Skin epidermis (tissue), 12 donors: ENCODE data around the gene MATK.
"Not testable (repeated sequence)": the region's sequence is repeated elsewhere in the genome, so short reads cannot be mapped to it uniquely, and the experiment has no call there.

Experiments used
- H3K27ac ChIP-seq, 21 experiments: fragments of 200-600 bp; sonication (generic) in 11 of 21; one replicate each; pipeline ENCODE4 v1.5.0; 2020; ENCODE audit warnings: mild to moderate bottlenecking in 3 of 21, inconsistent platforms in 2 of 21, moderate library complexity in 2 of 21
- H3K4me3 ChIP-seq, 7 experiments: fragments of 200-600 bp; sonication (generic) in 2 of 7; one replicate each; pipeline ENCODE4 v1.5.0; 2020; ENCODE audit warnings: inconsistent platforms in 2 of 7, mild to moderate bottlenecking in 2 of 7, moderate library complexity in 1 of 7

Gene MATK

GRCh38 chr19:3774621-3775373 is 11.4 kb downstream of the MATK start:
- Histone ChIP-seq H3K4me3 (no peak overlapping the region), H3K27ac (no peak overlapping the region)

GRCh38 chr19:3773814-3774515 is 12.2 kb downstream of the MATK start:
- H3K27ac ChIP-seq = no peak overlapping the region
- H3K4me3 ChIP-seq = no peak overlapping the region

GRCh38 chr19:3771906-3772455 is 14.2 kb downstream of the MATK start, which contains the start of gene RAX2:
Gene RAX2 (minus strand): TSS chr19:3772228. CDS start chr19:3771742, 486 bp downstream.
- Histone ChIP-seq H3K4me3 (no peak within 1 kb of the TSS), H3K27ac (no peak within 1 kb of the TSS)

- H3K4me3 ChIP-seq = no peak overlapping the region
- no peak overlapping the region for H3K27ac ChIP-seq
Observed at GRCh38 chr19:3771000-3771905, 14.9 kb downstream of the MATK start.

GRCh38 chr19:3770136-3770999 is 15.8 kb downstream of the MATK start:
- Histone ChIP-seq H3K27ac (no peak overlapping the region), H3K4me3 (no peak overlapping the region)

GRCh38 chr19:3769494-3769893 is 16.7 kb downstream of the MATK start:
- H3K4me3 ChIP-seq = no peak overlapping the region

GRCh38 chr19:3768748-3769099 is 17.5 kb downstream of the MATK start:
- H3K27ac ChIP-seq = no peak overlapping the region
- no peak overlapping the region for H3K4me3 ChIP-seq

More at GRCh38 chr19:3769494-3769893, 16.7 kb downstream of the MATK start:
- H3K27ac ChIP-seq = no peak overlapping the region

- H3K27ac ChIP-seq = no peak overlapping the region
- H3K4me3 ChIP-seq = no peak overlapping the region
Observed at GRCh38 chr19:3768015-3768747, 18.0 kb downstream of the MATK start.

GRCh38 chr19:3767050-3767449 is 19.1 kb downstream of the MATK start:
- Histone ChIP-seq H3K4me3 (no peak overlapping the region), H3K27ac (no peak overlapping the region)

GRCh38 chr19:3766520-3766919 is 19.7 kb downstream of the MATK start:
- no peak overlapping the region for H3K27ac ChIP-seq
- H3K4me3 ChIP-seq = no peak overlapping the region

GRCh38 chr19:3765757-3766156 is 20.4 kb downstream of the MATK start:
- not testable (repeated sequence) for H3K27ac ChIP-seq

GRCh38 chr19:3765121-3765520 is 21.1 kb downstream of the MATK start:
- no peak overlapping the region for H3K27ac ChIP-seq

More at GRCh38 chr19:3765757-3766156, 20.4 kb downstream of the MATK start:
- H3K4me3 ChIP-seq = not testable (repeated sequence)

GRCh38 chr19:3762501-3763459 is 23.4 kb downstream of the MATK start, which contains the start of gene MRPL54:
Gene MRPL54 (plus strand): TSS chr19:3762682. CDS start chr19:3762701, 19 bp downstream.
- Histone ChIP-seq H3K4me3 (peak within 1 kb of the TSS; percentile 63 to 94 (median 83)), H3K27ac (peak within 1 kb of the TSS; percentile 78 to 99 (median 97))

More at GRCh38 chr19:3765121-3765520, 21.1 kb downstream of the MATK start:
- no peak overlapping the region for H3K4me3 ChIP-seq

GRCh38 chr19:3762130-3762473 is 24.1 kb downstream of the MATK start:
- peak overlapping the region in 15 of 21 experiments; percentile 84 to 99 (median 95) for H3K27ac ChIP-seq
- H3K4me3 ChIP-seq = peak overlapping the region in 2 of 7 experiments; percentile 41 to 52

- H3K4me3 ChIP-seq = peak within 1 kb of the TSS; percentile 63 to 94 (median 83)
- peak within 1 kb of the TSS; percentile 78 to 99 (median 97) for H3K27ac ChIP-seq
Observed at GRCh38 chr19:3761382-3762129, 24.6 kb downstream of the MATK start, which contains the start of gene APBA3. Gene APBA3 (minus strand): TSS chr19:3761692. CDS start chr19:3760264, 1,428 bp downstream.

GRCh38 chr19:3760871-3761361 is 25.3 kb downstream of the MATK start:
- peak overlapping the region; percentile 63 to 94 (median 83) for H3K4me3 ChIP-seq
- peak overlapping the region; percentile 78 to 99 (median 93) for H3K27ac ChIP-seq
